ENCODE results near the gene FPR2.

- TF ChIP-seq, protein P1, sequence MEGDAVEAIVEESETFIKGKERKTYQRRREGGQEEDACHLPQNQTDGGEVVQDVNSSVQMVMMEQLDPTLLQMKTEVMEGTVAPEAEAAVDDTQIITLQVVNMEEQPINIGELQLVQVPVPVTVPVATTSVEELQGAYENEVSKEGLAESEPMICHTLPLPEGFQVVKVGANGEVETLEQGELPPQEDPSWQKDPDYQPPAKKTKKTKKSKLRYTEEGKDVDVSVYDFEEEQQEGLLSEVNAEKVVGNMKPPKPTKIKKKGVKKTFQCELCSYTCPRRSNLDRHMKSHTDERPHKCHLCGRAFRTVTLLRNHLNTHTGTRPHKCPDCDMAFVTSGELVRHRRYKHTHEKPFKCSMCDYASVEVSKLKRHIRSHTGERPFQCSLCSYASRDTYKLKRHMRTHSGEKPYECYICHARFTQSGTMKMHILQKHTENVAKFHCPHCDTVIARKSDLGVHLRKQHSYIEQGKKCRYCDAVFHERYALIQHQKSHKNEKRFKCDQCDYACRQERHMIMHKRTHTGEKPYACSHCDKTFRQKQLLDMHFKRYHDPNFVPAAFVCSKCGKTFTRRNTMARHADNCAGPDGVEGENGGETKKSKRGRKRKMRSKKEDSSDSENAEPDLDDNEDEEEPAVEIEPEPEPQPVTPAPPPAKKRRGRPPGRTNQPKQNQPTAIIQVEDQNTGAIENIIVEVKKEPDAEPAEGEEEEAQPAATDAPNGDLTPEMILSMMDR (IDR thresholded peaks at IDR 0.05 in 4 of 5, conservative IDR thresholded peaks at IDR 0.05 in 1 of 5) = no peak
- TF ChIP-seq POLR2A (IDR thresholded peaks at IDR 0.05) = no peak
Measured at GRCh38 chr19:51796195-51796679, 35.3 kb downstream of the FPR2 start.
